ENCODE measurements around the gene FGFBP2.
A peak's percentile ranks its signal among the peaks of the same experiment; 100 is the strongest.

FGFBP2 gene

DNA sequence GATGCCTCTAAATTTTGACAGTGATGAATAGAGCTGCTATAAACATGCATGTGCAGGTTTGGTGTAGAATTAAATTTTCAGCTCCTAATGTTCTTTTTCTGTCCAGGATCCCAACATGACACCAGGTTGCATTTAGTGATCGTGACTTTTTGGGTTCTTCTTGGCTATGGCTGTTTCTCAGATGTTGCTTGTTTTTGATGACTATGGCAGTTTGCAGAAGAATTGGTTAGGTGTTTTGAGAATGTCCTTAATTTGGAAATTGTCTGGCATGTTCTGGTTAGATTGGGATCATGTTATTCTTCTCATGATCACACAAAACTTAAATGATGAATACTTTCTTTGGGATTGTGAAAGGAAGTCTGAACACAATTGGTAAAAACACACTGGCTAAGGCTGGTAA lies 20.7 kb downstream of the FGFBP2 start:
- Mint-ChIP-seq H3K4me1 (peaks cover 12% of the 10 kb centered on the region), H3K36me3 (ENCODE audit: low read depth) (no peaks in the 10 kb centered on the region), H3K4me3 (no peak overlapping the region), H3K27ac (no peak overlapping the region), H3K27me3 (ENCODE audit: low read depth, poor library complexity) (peaks cover 9% of the 10 kb centered on the region), H3K9me3 (no peaks in the 10 kb centered on the region)
- DNase-seq = no peak
- no peak for TF ChIP-seq CTCF (IDR thresholded peaks at IDR 0.05)

DNA sequence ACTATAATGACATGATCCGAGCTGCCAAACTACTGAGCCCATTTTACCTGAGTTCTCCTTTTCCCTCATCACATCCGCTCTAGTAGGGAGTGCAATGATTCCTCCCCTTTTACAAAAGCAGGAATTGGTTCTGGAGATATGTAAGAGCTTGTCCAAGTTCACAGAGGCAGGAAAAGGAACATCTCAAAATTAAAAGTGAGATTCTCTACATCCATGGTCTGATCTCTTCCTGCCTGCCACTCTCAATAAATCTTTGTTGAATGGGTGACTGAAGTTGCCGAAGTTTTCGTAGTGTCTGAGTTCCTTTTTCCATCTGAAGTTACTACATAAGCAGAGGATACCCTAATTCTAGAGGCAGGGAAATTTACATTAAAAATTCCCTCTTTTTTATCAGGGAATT lies 24.3 kb downstream of the FGFBP2 start, which contains the start of gene FGFBP1:
TSS of gene FGFBP1 (minus strand) at position 101 of the 400 bp plus-strand sequence. CDS start 2,108 bp downstream, outside the sequence.
- Mint-ChIP-seq H3K27ac (no peak within 1 kb of the TSS), H3K27me3 (ENCODE audit: low read depth, poor library complexity) (peaks cover 15% of the 10 kb centered on the region), H3K36me3 (ENCODE audit: low read depth) (no peaks in the 10 kb centered on the region), H3K4me1 (peaks cover 12% of the 10 kb centered on the region), H3K9me3 (no peaks in the 10 kb centered on the region), H3K4me3 (no peak within 1 kb of the TSS)
- no peak for DNase-seq
- no peak for TF ChIP-seq CTCF (IDR thresholded peaks at IDR 0.05)

GRCh38 chr4:15938182-15938581 lies 24.8 kb downstream of the FGFBP2 start:
- Mint-ChIP-seq H3K27me3 (ENCODE audit: low read depth, poor library complexity) (peaks cover 15% of the 10 kb centered on the region), H3K27ac (no peak overlapping the region), H3K36me3 (ENCODE audit: low read depth) (no peaks in the 10 kb centered on the region), H3K4me1 (peaks cover 12% of the 10 kb centered on the region), H3K4me3 (no peak overlapping the region), H3K9me3 (no peaks in the 10 kb centered on the region)
- TF ChIP-seq CTCF (IDR thresholded peaks at IDR 0.05) = no peak
- DNase-seq = peak; percentile 27

DNA sequence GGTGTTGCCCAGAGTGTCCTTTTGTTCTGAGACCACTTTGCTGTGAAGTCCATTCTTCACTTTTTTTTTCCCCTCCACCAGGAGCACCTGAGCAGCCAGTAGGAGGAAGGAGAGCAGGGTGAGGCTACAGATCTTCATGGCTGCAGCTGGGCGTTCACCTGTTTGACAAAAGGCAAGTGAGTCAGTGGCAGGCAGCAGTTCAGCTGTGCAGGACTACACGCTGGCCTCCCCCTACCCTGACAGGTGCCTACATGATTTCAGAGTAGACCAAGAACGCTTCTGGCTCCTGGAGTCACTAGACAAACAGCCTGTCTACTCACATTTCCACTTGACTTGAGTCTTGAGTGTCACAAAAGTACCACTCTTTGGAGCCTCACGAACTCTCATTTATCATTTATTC lies 26.5 kb downstream of the FGFBP2 start:
- TF ChIP-seq CTCF (IDR thresholded peaks at IDR 0.05) = no peak
- Mint-ChIP-seq H3K27ac (no peak overlapping the region), H3K4me3 (no peak overlapping the region), H3K27me3 (ENCODE audit: low read depth, poor library complexity) (peaks cover 25% of the 10 kb centered on the region), H3K9me3 (no peaks in the 10 kb centered on the region), H3K4me1 (peaks cover 12% of the 10 kb centered on the region), H3K36me3 (ENCODE audit: low read depth) (no peaks in the 10 kb centered on the region)
- DNase-seq = no peak

GRCh38 chr4:15935504-15936402 lies 27.2 kb downstream of the FGFBP2 start:
- peaks cover 30% of the 10 kb centered on the region for H3K27me3 Mint-ChIP-seq (ENCODE audit: low read depth, poor library complexity)
- peaks cover 12% of the 10 kb centered on the region for H3K4me1 Mint-ChIP-seq
- no peak overlapping the region for H3K27ac Mint-ChIP-seq
- no peak overlapping the region for H3K4me3 Mint-ChIP-seq
- H3K36me3 Mint-ChIP-seq (ENCODE audit: low read depth) = no peaks in the 10 kb centered on the region
- no peak for DNase-seq
- no peak for TF ChIP-seq CTCF (IDR thresholded peaks at IDR 0.05)
- no peaks in the 10 kb centered on the region for H3K9me3 Mint-ChIP-seq

- Mint-ChIP-seq H3K27me3 (ENCODE audit: low read depth, poor library complexity) (peaks cover 25% of the 10 kb centered on the region), H3K4me3 (no peak overlapping the region), H3K4me1 (peaks cover 12% of the 10 kb centered on the region), H3K9me3 (no peaks in the 10 kb centered on the region), H3K36me3 (ENCODE audit: low read depth) (no peaks in the 10 kb centered on the region), H3K27ac (no peak overlapping the region)
- TF ChIP-seq CTCF (IDR thresholded peaks at IDR 0.05) = no peak
- no peak for DNase-seq
Measured at GRCh38 chr4:15934259-15934658, 28.7 kb downstream of the FGFBP2 start.

Data from nephron progenitor cell (in vitro differentiated cells).